ENCODE results near the gene PTGR3.

Gene PTGR3

GRCh38 chr18:75210274-75211001 is 1.5 kb upstream of the PTGR3 start, which contains the start of gene TSHZ1:
TSHZ1 (plus strand) TSS chr18:75210797; CDS start chr18:75211877, 1,080 bp downstream.
- no peak for TF ChIP-seq CTCF (IDR thresholded peaks at IDR 0.05; ENCODE audit: control extremely low read depth, extremely low read depth, low read depth, missing control alignments)
- DNase-seq (ENCODE audit: extremely low spot score), result peak; percentile 80
- CTCF ChIA-PET, result interaction anchor here (0.6 to 0.8 kb wide), 2 partner anchors 14 to 209 kb away, joined by 3 read pairs; no protein-coding TSS in a partner anchor
- POLR2A ChIA-PET, result interaction anchor here (0.5 to 0.6 kb wide), 2 partner anchors 713 to 1154 kb away, joined by 3 to 4 read pairs; no protein-coding TSS in a partner anchor

- ChIA-PET CTCF (interaction anchor here (0.8 kb wide), 1 partner anchor 14 kb away, joined by 3 read pairs; no protein-coding TSS in a partner anchor), POLR2A (no interaction called here)
- TF ChIP-seq CTCF (IDR thresholded peaks at IDR 0.05; ENCODE audit: control extremely low read depth, extremely low read depth, low read depth, missing control alignments), result no peak
- no peak for DNase-seq (ENCODE audit: extremely low spot score)
Measured at GRCh38 chr18:75209951-75210258, 966 bp upstream of the PTGR3 start.

- CTCF ChIA-PET, result no interaction called here
Measured at GRCh38 chr18:75208836-75209128, 157 bp downstream of the PTGR3 start.

GRCh38 chr18:75208155-75208835 is 644 bp downstream of the PTGR3 start:
- DNase-seq (ENCODE audit: extremely low spot score), result peak; percentile 45
- CTCF ChIA-PET, result no interaction called here
- TF ChIP-seq CTCF (IDR thresholded peaks at IDR 0.05; ENCODE audit: control extremely low read depth, extremely low read depth, low read depth, missing control alignments), result no peak
- POLR2A ChIA-PET, result no interaction called here

More at GRCh38 chr18:75208836-75209128, 157 bp downstream of the PTGR3 start:
- POLR2A ChIA-PET, result interaction anchor here (0.6 kb wide), 3 partner anchors 211 to 706 kb away, joined by 3 to 4 read pairs (median 3); no protein-coding TSS in a partner anchor
- TF ChIP-seq CTCF (IDR thresholded peaks at IDR 0.05; ENCODE audit: control extremely low read depth, extremely low read depth, low read depth, missing control alignments), result no peak
- DNase-seq (ENCODE audit: extremely low spot score), result no peak

GRCh38 chr18:75207310-75208154 is 1.4 kb downstream of the PTGR3 start:
- no peak for TF ChIP-seq CTCF (IDR thresholded peaks at IDR 0.05; ENCODE audit: control extremely low read depth, extremely low read depth, low read depth, missing control alignments)
- no peak for DNase-seq (ENCODE audit: extremely low spot score)
- POLR2A ChIA-PET, result no interaction called here
- CTCF ChIA-PET, result no interaction called here

Data from GM10248 (cell line).